IPS DF 19.7 (cell line): ENCODE results near the gene PML.
"Not testable (repeated sequence)": the region's sequence is repeated elsewhere in the genome, so short reads cannot be mapped to it uniquely, and the experiment has no call there.

Experiments
- DNase-seq: peaks from one replicate; pipeline ENCODE4 v3.0.0-alpha.2; 2013; ENCODE audit warnings: low read depth, low spot score

Gene PML

GRCh38 chr15:74056330-74056729 is 61.8 kb downstream of the PML start:
- not testable (repeated sequence) for DNase-seq

- not testable (repeated sequence) for DNase-seq
These were observed 64.7 kb downstream of the PML start for GRCh38 chr15:74059050-74059833.

- no peak for DNase-seq
These were observed 65.7 kb downstream of the PML start for GRCh38 chr15:74060251-74060650.

GRCh38 chr15:74062236-74062635 is 67.7 kb downstream of the PML start:
- DNase-seq: no peak

GRCh38 chr15:74062671-74063070 is 68.2 kb downstream of the PML start:
- DNase-seq: no peak

GRCh38 chr15:74063425-74064146 is 69.1 kb downstream of the PML start:
- DNase-seq: not testable (repeated sequence)

- not testable (repeated sequence) for DNase-seq
These were observed 69.7 kb downstream of the PML start for GRCh38 chr15:74064183-74064582.

GRCh38 chr15:74064822-74065221 is 70.3 kb downstream of the PML start:
- DNase-seq: not testable (repeated sequence)

GRCh38 chr15:74065684-74066411 is 71.3 kb downstream of the PML start:
- DNase-seq: not testable (repeated sequence)

- DNase-seq: not testable (repeated sequence)
These were observed 77.1 kb downstream of the PML start for GRCh38 chr15:74071645-74072044.

GRCh38 chr15:74072132-74072531 is 77.6 kb downstream of the PML start:
- DNase-seq: not testable (repeated sequence)

- not testable (repeated sequence) for DNase-seq
These were observed 78.3 kb downstream of the PML start for GRCh38 chr15:74072614-74073337.

- DNase-seq: not testable (repeated sequence)
These were observed 81.3 kb downstream of the PML start for GRCh38 chr15:74075781-74076180.

GRCh38 chr15:74082450-74082849 is 87.9 kb downstream of the PML start, which contains the start of gene GOLGA6A:
TSS of gene GOLGA6A (minus strand) at chr15:74082550. CDS start at chr15:74082509, 41 bp downstream.
- DNase-seq: not testable (repeated sequence)

GRCh38 chr15:74094567-74094966 is 100.1 kb downstream of the PML start:
- DNase-seq: not testable (repeated sequence)

GRCh38 chr15:74095610-74096009 is 101.1 kb downstream of the PML start:
- not testable (repeated sequence) for DNase-seq

GRCh38 chr15:74096753-74097474 is 102.4 kb downstream of the PML start:
- DNase-seq: not testable (repeated sequence)
